GM23338 (cell line): ENCODE data around the gene ADM2. TPM values are rescaled to one million over a fixed set of nuclear protein-coding genes. Genes with fewer than 3 reads are reported as not detected.

ENCODE experiments used
- ATAC-seq: fragments of 200-7000 bp; cut with Tn5 transposase; 3 replicates; pipeline ENCODE4 v1.9.1; 2020
- DNase-seq: peaks from one replicate; pipeline ENCODE4 v3.0.0-alpha.2; 2015; ENCODE audit warnings: low spot score
- H2AFZ ChIP-seq: fragments of 200-600 bp; sonication (generic); 2 replicates; pipeline ENCODE4 v1.8.0; 2016; ENCODE audit warnings: antibody characterized with exemption, mild to moderate bottlenecking, moderate library complexity
- H3F3A ChIP-seq: fragments of 200-600 bp; sonication (generic); replicated peaks from 2 replicates; pipeline ENCODE4 v1.8.0; 2017; ENCODE audit warnings: antibody characterized with exemption, mixed run types, low read depth
- H3K27ac ChIP-seq: fragments of 200-600 bp; sonication (generic); 2 replicates; pipeline ENCODE4 v1.6.1; 2016; ENCODE audit warnings: low read depth
- H3K27me3 ChIP-seq: fragments of 200-600 bp; sonication (generic); 2 replicates; pipeline ENCODE4 v1.8.0; 2016; ENCODE audit warnings: mild to moderate bottlenecking, mixed run types, moderate library complexity; ENCODE audit not compliant: insufficient read depth
- H3K36me3 ChIP-seq: fragments of 200-600 bp; sonication (generic); 2 replicates; pipeline ENCODE4 v1.8.0; 2016; ENCODE audit warnings: mild to moderate bottlenecking; ENCODE audit not compliant: insufficient read depth
- H3K4me1 ChIP-seq: fragments of 200-600 bp; sonication (generic); 2 replicates; pipeline ENCODE4 v1.8.0; 2016; ENCODE audit warnings: mild to moderate bottlenecking, moderate library complexity; ENCODE audit not compliant: insufficient read depth
- H3K4me2 ChIP-seq: fragments of 200-600 bp; sonication (generic); 2 replicates; pipeline ENCODE4 v1.7.1; 2017; ENCODE audit warnings: mixed run types
- H3K4me3 ChIP-seq: fragments of 200-600 bp; sonication (generic); 2 replicates; pipeline ENCODE4 v1.6.1; 2016; ENCODE audit warnings: mixed run types
- H3K79me2 ChIP-seq: fragments of 200-600 bp; sonication (generic); replicated peaks from 2 replicates; pipeline ENCODE4 v1.8.0; 2017; ENCODE audit warnings: mild to moderate bottlenecking; ENCODE audit not compliant: insufficient read depth
- H3K9me2 ChIP-seq: fragments of 200-600 bp; sonication (generic); 2 replicates; pipeline ENCODE4 v1.8.0; 2017; ENCODE audit not compliant: insufficient read depth
- H4K20me1 ChIP-seq: fragments of 200-600 bp; sonication (generic); replicated peaks from 2 replicates; pipeline ENCODE4 v1.8.0; 2017; ENCODE audit warnings: mild to moderate bottlenecking; ENCODE audit not compliant: insufficient read depth
- H3K27ac Mint-ChIP-seq: 2 replicates; pipeline ENCODE4 v1.8.0; 2020; ENCODE audit warnings: inconsistent platforms, mild to moderate bottlenecking, moderate library complexity, mixed read lengths
- H3K27me3 Mint-ChIP-seq: 3 replicates; pipeline ENCODE4 v1.8.0; 2022; ENCODE audit warnings: low read depth, mild to moderate bottlenecking, moderate library complexity, mixed read lengths, inconsistent platforms; ENCODE audit not compliant: insufficient read depth, poor library complexity
- H3K36me3 Mint-ChIP-seq: 3 replicates; pipeline ENCODE4 v1.8.0; 2021; ENCODE audit warnings: low read depth, mild to moderate bottlenecking, inconsistent platforms, moderate library complexity, mixed read lengths
- H3K4me1 Mint-ChIP-seq: 3 replicates; pipeline ENCODE4 v1.8.0; 2020; ENCODE audit warnings: mild to moderate bottlenecking, inconsistent platforms, mixed read lengths
- H3K4me3 Mint-ChIP-seq: 3 replicates; pipeline ENCODE4 v1.8.0; 2021; ENCODE audit warnings: moderate library complexity, mild to moderate bottlenecking, inconsistent platforms, mixed read lengths
- H3K9me3 Mint-ChIP-seq: 3 replicates; pipeline ENCODE4 v1.8.0; 2020; ENCODE audit warnings: moderate library complexity, mild to moderate bottlenecking, inconsistent platforms, mixed read lengths
- CREB1 ChIP-seq: fragments of 250-450 bp; sonication (Bioruptor Pico); IDR thresholded peaks from 2 replicates; pipeline ENCODE4 v1.5.0; 2020; ENCODE audit warnings: low read depth, mild to moderate bottlenecking, moderate library complexity
- EZH2 ChIP-seq: fragments of 200-600 bp; sonication (generic); IDR thresholded peaks from one replicate; pipeline ENCODE4 v1.8.0; 2017; ENCODE audit warnings: antibody characterized with exemption, mild to moderate bottlenecking, low read depth; ENCODE audit not compliant: unreplicated experiment
- EZH2phosphoT487 ChIP-seq: fragments of 200-600 bp; sonication (generic); IDR thresholded peaks from one replicate; pipeline ENCODE4 v1.8.1; 2018; ENCODE audit warnings: antibody characterized with exemption; ENCODE audit not compliant: unreplicated experiment
- NANOG ChIP-seq: IDR thresholded peaks from 2 replicates; pipeline ENCODE4 v1.6.1; 2016; ENCODE audit warnings: antibody characterized with exemption, borderline replicate concordance
- POLR2AphosphoS5 ChIP-seq: IDR thresholded peaks from 2 replicates; pipeline ENCODE4 v1.6.1; 2016; ENCODE audit warnings: antibody characterized with exemption, low read depth
- STAT1 ChIP-seq: IDR thresholded peaks from one replicate; pipeline ENCODE4 v1.6.1; 2016; ENCODE audit warnings: antibody characterized with exemption; ENCODE audit not compliant: unreplicated experiment
- ZNF114 ChIP-seq: fragments of 250-450 bp; sonication (Bioruptor Pico); IDR thresholded peaks from 2 replicates; pipeline ENCODE4 v1.5.0; 2020; ENCODE audit warnings: mild to moderate bottlenecking, moderate library complexity
- ZNF331 ChIP-seq: fragments of 250-450 bp; sonication (Bioruptor Pico); IDR thresholded peaks from 2 replicates; pipeline ENCODE4 v1.5.0; 2020; ENCODE audit warnings: low read depth, mild to moderate bottlenecking, moderate library complexity
- polyA plus RNA-seq: library from polyadenylated mRNA; unstranded; fragments of >200 nt; fragmentation: Nextera tagmentation; extraction: Ambion mirVana; gene quantifications from 2 replicates; pipeline ENCODE4 v1.2.1, GENCODE V29; 2016
- total RNA-seq: library from RNA; depleted of rRNA; stranded (reverse); fragments of >200 nt; shearing (Covaris generic); gene quantifications from 2 replicates; pipeline ENCODE4 v1.2.3, GENCODE V29; 2014
- TF ChIP-seq, protein P1 (sequence below), 2 experiments: fragments of 200-600 bp in 1 of 2; sonication (generic) in 1 of 2; conservative IDR thresholded peaks; 2 replicates each; pipeline versions ENCODE4 v1.5.1 to v1.6.1; 2016 to 2017; ENCODE audit warnings: antibody characterized with exemption in 2 of 2, low read depth in 2 of 2, mild to moderate bottlenecking in 2 of 2, moderate library complexity in 1 of 2
- TF ChIP-seq, protein P2 (sequence below): IDR thresholded peaks from 2 replicates; pipeline ENCODE4 v1.6.1; 2016; ENCODE audit warnings: antibody characterized with exemption
- TF ChIP-seq, protein P3 (sequence below): fragments of 250-450 bp; sonication (Bioruptor Pico); IDR thresholded peaks from 2 replicates; pipeline ENCODE4 v1.5.0; 2020; ENCODE audit warnings: mild to moderate bottlenecking, moderate library complexity

Gene ADM2
- total and polyA plus RNA-seq, 2 experiments from 2014 or later, result 3.3 to 7.1 TPM

DNA sequence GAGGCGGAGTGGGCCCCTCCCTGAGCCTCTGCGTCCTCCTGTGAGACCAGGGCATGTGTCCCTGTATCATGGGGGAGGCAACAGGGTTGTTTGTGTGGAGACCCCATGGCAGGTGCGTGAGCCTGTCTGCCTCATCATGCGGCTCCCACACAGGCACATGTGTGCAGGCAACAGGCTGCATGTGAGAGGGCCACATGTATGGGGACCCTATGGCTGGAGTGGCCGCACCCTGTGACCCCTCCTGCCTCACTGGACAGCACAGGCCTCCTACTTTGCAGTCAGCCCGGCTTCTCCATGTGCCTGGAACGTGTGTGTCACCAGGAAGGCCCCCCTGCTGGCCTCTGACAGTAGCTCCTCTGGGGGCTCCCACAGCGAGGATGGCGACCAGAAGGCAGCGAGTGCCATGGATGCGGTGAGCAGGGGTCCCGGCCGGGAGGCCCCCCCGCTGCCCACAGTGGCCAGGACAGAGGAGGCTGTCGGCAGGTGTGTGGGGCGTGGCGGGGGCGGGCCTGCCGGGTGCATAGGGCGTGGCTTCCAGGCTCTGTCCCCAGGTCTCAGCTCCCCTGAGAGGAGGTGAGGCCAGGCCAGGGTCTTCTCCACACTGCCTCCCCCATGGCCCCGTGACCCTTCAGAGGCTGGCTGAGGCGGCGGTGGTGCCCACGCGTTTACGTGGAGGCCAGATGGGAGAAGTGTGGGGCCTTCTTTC lies 40.6 kb upstream of the ADM2 start:
- DNase-seq, result no peak
- no peak for TF ChIP-seq EZH2
- no peak for TF ChIP-seq STAT1
- no peak for TF ChIP-seq ZNF114 (CRISPR knock-in tag)
- TF ChIP-seq, protein P1, sequence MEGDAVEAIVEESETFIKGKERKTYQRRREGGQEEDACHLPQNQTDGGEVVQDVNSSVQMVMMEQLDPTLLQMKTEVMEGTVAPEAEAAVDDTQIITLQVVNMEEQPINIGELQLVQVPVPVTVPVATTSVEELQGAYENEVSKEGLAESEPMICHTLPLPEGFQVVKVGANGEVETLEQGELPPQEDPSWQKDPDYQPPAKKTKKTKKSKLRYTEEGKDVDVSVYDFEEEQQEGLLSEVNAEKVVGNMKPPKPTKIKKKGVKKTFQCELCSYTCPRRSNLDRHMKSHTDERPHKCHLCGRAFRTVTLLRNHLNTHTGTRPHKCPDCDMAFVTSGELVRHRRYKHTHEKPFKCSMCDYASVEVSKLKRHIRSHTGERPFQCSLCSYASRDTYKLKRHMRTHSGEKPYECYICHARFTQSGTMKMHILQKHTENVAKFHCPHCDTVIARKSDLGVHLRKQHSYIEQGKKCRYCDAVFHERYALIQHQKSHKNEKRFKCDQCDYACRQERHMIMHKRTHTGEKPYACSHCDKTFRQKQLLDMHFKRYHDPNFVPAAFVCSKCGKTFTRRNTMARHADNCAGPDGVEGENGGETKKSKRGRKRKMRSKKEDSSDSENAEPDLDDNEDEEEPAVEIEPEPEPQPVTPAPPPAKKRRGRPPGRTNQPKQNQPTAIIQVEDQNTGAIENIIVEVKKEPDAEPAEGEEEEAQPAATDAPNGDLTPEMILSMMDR (conservative IDR thresholded peaks at IDR 0.05; ENCODE audit: low read depth in 2 of 2), result no peak
- no peak for TF ChIP-seq EZH2phosphoT487
- TF ChIP-seq ZNF331 (CRISPR knock-in tag), result no peak
- TF ChIP-seq NANOG, result no peak
- TF ChIP-seq, protein P2, sequence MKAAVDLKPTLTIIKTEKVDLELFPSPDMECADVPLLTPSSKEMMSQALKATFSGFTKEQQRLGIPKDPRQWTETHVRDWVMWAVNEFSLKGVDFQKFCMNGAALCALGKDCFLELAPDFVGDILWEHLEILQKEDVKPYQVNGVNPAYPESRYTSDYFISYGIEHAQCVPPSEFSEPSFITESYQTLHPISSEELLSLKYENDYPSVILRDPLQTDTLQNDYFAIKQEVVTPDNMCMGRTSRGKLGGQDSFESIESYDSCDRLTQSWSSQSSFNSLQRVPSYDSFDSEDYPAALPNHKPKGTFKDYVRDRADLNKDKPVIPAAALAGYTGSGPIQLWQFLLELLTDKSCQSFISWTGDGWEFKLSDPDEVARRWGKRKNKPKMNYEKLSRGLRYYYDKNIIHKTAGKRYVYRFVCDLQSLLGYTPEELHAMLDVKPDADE, result no peak
- no peak for TF ChIP-seq POLR2AphosphoS5
- no peak for TF ChIP-seq CREB1 (CRISPR knock-in tag)
- TF ChIP-seq, protein P3, sequence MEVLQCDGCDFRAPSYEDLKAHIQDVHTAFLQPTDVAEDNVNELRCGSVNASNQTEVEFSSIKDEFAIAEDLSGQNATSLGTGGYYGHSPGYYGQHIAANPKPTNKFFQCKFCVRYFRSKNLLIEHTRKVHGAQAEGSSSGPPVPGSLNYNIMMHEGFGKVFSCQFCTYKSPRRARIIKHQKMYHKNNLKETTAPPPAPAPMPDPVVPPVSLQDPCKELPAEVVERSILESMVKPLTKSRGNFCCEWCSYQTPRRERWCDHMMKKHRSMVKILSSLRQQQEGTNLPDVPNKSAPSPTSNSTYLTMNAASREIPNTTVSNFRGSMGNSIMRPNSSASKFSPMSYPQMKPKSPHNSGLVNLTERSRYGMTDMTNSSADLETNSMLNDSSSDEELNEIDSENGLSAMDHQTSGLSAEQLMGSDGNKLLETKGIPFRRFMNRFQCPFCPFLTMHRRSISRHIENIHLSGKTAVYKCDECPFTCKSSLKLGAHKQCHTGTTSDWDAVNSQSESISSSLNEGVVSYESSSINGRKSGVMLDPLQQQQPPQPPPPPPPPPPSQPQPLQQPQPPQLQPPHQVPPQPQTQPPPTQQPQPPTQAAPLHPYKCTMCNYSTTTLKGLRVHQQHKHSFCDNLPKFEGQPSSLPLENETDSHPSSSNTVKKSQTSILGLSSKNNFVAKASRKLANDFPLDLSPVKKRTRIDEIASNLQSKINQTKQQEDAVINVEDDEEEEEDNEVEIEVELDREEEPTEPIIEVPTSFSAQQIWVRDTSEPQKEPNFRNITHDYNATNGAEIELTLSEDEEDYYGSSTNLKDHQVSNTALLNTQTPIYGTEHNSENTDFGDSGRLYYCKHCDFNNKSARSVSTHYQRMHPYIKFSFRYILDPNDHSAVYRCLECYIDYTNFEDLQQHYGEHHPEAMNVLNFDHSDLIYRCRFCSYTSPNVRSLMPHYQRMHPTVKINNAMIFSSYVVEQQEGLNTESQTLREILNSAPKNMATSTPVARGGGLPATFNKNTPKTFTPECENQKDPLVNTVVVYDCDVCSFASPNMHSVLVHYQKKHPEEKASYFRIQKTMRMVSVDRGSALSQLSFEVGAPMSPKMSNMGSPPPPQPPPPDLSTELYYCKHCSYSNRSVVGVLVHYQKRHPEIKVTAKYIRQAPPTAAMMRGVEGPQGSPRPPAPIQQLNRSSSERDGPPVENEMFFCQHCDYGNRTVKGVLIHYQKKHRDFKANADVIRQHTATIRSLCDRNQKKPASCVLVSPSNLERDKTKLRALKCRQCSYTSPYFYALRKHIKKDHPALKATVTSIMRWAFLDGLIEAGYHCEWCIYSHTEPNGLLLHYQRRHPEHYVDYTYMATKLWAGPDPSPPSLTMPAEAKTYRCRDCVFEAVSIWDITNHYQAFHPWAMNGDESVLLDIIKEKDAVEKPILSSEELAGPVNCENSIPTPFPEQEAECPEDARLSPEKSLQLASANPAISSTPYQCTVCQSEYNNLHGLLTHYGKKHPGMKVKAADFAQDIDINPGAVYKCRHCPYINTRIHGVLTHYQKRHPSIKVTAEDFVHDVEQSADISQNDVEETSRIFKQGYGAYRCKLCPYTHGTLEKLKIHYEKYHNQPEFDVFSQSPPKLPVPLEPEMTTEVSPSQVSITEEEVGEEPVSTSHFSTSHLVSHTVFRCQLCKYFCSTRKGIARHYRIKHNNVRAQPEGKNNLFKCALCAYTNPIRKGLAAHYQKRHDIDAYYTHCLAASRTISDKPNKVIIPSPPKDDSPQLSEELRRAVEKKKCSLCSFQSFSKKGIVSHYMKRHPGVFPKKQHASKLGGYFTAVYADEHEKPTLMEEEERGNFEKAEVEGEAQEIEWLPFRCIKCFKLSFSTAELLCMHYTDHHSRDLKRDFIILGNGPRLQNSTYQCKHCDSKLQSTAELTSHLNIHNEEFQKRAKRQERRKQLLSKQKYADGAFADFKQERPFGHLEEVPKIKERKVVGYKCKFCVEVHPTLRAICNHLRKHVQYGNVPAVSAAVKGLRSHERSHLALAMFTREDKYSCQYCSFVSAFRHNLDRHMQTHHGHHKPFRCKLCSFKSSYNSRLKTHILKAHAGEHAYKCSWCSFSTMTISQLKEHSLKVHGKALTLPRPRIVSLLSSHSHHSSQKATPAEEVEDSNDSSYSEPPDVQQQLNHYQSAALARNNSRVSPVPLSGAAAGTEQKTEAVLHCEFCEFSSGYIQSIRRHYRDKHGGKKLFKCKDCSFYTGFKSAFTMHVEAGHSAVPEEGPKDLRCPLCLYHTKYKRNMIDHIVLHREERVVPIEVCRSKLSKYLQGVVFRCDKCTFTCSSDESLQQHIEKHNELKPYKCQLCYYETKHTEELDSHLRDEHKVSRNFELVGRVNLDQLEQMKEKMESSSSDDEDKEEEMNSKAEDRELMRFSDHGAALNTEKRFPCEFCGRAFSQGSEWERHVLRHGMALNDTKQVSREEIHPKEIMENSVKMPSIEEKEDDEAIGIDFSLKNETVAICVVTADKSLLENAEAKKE, result no peak
- peak; percentile 7; the same call in 2 of the 3 replicates for ATAC-seq
- H2AFZ ChIP-seq, result no peak overlapping the region
- Mint-ChIP-seq H3K4me1 (peaks cover 14% of the 10 kb centered on the region), H3K4me3 (no peak overlapping the region), H3K27ac (no peak overlapping the region), H3K36me3 (0 out of 3 replicates have a peak, but pooled peaks cover 2% of the 10 kb centered on the region), H3K27me3 (peaks cover 21% of the 10 kb centered on the region), H3K9me3 (no peaks in the 10 kb centered on the region)
- H4K20me1 ChIP-seq, result no peaks in the 10 kb centered on the region; the same call in 1 of the 2 replicates
- no peak overlapping the region for H3K27ac ChIP-seq
- no peaks in the 10 kb centered on the region for H3K36me3 ChIP-seq
- H3F3A ChIP-seq, result peaks cover 5% of the 10 kb centered on the region; the same call in 1 of the 2 replicates
- no peak overlapping the region for H3K4me2 ChIP-seq
- no peak overlapping the region for H3K4me3 ChIP-seq
- H3K9me2 ChIP-seq, result no peaks in the 10 kb centered on the region
- H3K27me3 ChIP-seq, result no peaks in the 10 kb centered on the region
- H3K4me1 ChIP-seq, result no peaks in the 10 kb centered on the region; the same call in 1 of the 2 replicates
- no peaks in the 10 kb centered on the region for H3K79me2 ChIP-seq
